Measurements from ENCODE around the gene SCUBE3. TPM values are rescaled to one million over a fixed set of nuclear protein-coding genes. Genes with fewer than 3 reads are reported as not detected.
A peak's percentile ranks its signal among the peaks of the same experiment; 100 is the strongest.

Gene SCUBE3
- total and polyA plus RNA-seq, 2 of the 13 experiments (the other 11 are each of a cell fraction or from before 2014, with no cell fraction given): not detected

- TF ChIP-seq FOXO4 (CRISPR knock-in tag; conservative IDR thresholded peaks at IDR 0.05) (no peak), KLF15 (CRISPR knock-in tag; IDR thresholded peaks at IDR 0.05; ENCODE audit: borderline replicate concordance) (peak; percentile 90), HCFC1 (IDR thresholded peaks at IDR 0.05; ENCODE audit: low read depth, low read length) (peak; percentile 15; the same call in 1 of the 2 replicates), ARHGAP35 (CRISPR knock-in tag; IDR thresholded peaks at IDR 0.05; ENCODE audit: borderline replicate concordance) (peak; percentile 74; the same call in 1 of the 2 replicates), ZNF230 (CRISPR knock-in tag; IDR thresholded peaks at IDR 0.05) (peak; percentile 93), ZNF564 (CRISPR knock-in tag; IDR thresholded peaks at IDR 0.05) (no peak), ZNF713 (CRISPR knock-in tag; IDR thresholded peaks at IDR 0.05) (0 out of 2 replicates have a peak, but pooled peaks have one; percentile 21), HIVEP1 (CRISPR knock-in tag; IDR thresholded peaks at IDR 0.05) (peak; percentile 78), ZNF331 (CRISPR knock-in tag; IDR thresholded peaks at IDR 0.05) (peak; percentile 93), ZNF607 (CRISPR knock-in tag; IDR thresholded peaks at IDR 0.05; ENCODE audit: borderline replicate concordance) (peak; percentile 81), YEATS4 (CRISPR knock-in tag; IDR thresholded peaks at IDR 0.05; ENCODE audit: borderline replicate concordance) (peak; percentile 73; the same call in 1 of the 2 replicates), ELF1 (CRISPR knock-in tag; IDR thresholded peaks at IDR 0.05) (peak; percentile 97), ZNF34 (CRISPR knock-in tag; IDR thresholded peaks at IDR 0.05; ENCODE audit: borderline replicate concordance) (peak; percentile 96), MXI1 (IDR thresholded peaks at IDR 0.05; ENCODE audit: borderline replicate concordance, low read depth, low read length) (peak; percentile 79; the same call in 1 of the 3 replicates), TGIF2 (CRISPR knock-in tag; IDR thresholded peaks at IDR 0.05) (peak; percentile 90), ATF6 (CRISPR knock-in tag; conservative IDR thresholded peaks at IDR 0.05) (no peak), ZNF747 (CRISPR knock-in tag; IDR thresholded peaks at IDR 0.05; ENCODE audit: borderline replicate concordance) (peak; percentile 77; the same call in 1 of the 2 replicates), MEIS1 (CRISPR knock-in tag; IDR thresholded peaks at IDR 0.05; ENCODE audit: borderline replicate concordance) (peak; percentile 98), HOXA3 (CRISPR knock-in tag; IDR thresholded peaks at IDR 0.05) (peak; percentile 89), RNF2 (conservative IDR thresholded peaks at IDR 0.05; ENCODE audit: low read depth) (peak; percentile 54; the same call in 1 of the 2 replicates), ZKSCAN1 (IDR thresholded peaks at IDR 0.05; ENCODE audit: low read length) (0 out of 2 replicates have a peak, but pooled peaks have one; percentile 70)
- TF ChIP-seq, protein P1, sequence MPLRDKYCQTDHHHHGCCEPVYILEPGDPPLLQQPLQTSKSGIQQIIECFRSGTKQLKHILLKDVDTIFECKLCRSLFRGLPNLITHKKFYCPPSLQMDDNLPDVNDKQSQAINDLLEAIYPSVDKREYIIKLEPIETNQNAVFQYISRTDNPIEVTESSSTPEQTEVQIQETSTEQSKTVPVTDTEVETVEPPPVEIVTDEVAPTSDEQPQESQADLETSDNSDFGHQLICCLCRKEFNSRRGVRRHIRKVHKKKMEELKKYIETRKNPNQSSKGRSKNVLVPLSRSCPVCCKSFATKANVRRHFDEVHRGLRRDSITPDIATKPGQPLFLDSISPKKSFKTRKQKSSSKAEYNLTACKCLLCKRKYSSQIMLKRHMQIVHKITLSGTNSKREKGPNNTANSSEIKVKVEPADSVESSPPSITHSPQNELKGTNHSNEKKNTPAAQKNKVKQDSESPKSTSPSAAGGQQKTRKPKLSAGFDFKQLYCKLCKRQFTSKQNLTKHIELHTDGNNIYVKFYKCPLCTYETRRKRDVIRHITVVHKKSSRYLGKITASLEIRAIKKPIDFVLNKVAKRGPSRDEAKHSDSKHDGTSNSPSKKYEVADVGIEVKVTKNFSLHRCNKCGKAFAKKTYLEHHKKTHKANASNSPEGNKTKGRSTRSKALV (CRISPR knock-in tag; IDR thresholded peaks at IDR 0.05): peak; percentile 96
- TF ChIP-seq, protein P2, sequence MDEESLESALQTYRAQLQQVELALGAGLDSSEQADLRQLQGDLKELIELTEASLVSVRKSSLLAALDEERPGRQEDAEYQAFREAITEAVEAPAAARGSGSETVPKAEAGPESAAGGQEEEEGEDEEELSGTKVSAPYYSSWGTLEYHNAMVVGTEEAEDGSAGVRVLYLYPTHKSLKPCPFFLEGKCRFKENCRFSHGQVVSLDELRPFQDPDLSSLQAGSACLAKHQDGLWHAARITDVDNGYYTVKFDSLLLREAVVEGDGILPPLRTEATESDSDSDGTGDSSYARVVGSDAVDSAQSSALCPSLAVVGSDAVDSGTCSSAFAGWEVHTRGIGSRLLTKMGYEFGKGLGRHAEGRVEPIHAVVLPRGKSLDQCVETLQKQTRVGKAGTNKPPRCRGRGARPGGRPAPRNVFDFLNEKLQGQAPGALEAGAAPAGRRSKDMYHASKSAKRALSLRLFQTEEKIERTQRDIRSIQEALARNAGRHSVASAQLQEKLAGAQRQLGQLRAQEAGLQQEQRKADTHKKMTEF (CRISPR knock-in tag; IDR thresholded peaks at IDR 0.05): peak; percentile 86
Observed at GRCh38 chr6:35297601-35298481, 84.1 kb downstream of the SCUBE3 start, which contains the start of gene DEF6 (continued).
